GM12892 (cell line): ENCODE measurements around the gene PSMA6.

Experiments used
- POLR2AphosphoS5 ChIP-seq: IDR thresholded peaks from 2 replicates; pipeline ENCODE4 v1.6.1; 2011; ENCODE audit warnings: low read depth, low read length, control low read depth
- TAF1 ChIP-seq: IDR thresholded peaks from 2 replicates; pipeline ENCODE4 v1.6.1; 2011; ENCODE audit warnings: low read depth, mild to moderate bottlenecking, control low read depth, low read length, borderline replicate concordance

GRCh38 chr14:35258420-35258819, 33.8 kb upstream of the PSMA6 start:
- TF ChIP-seq POLR2AphosphoS5 = no peak
- no peak for TF ChIP-seq TAF1
